Measurements from ENCODE around the gene LRRC72. TPM values are rescaled to one million over a fixed set of nuclear protein-coding genes. Genes with fewer than 3 reads are reported as not detected.

Gene LRRC72
- total RNA-seq, 1 experiment from 2014 or later, result not detected

GRCh38 chr7:16579216-16579615 lies 52.6 kb downstream of the LRRC72 start:
- no TSS peak for BruUV-seq (replicated peaks)

GRCh38 chr7:16581286-16581685 lies 54.7 kb downstream of the LRRC72 start:
- intact Hi-C loops (cut with micrococcal nuclease; ENCODE audit: unreplicated experiment) (no loop called here), in situ Hi-C loops (cut with HindIII; ENCODE audit: low pct_unique_long_range_greater_than_20kb, low sequenced_read_pairs) (no loop called here)
- Histone ChIP-seq H3K27ac (ENCODE audit: low read length) (no peak overlapping the region), H3K9me3 (ENCODE audit: control insufficient read depth, insufficient read depth, low read depth, low read length) (no peaks in the 10 kb centered on the region), H3K4me1 (ENCODE audit: control insufficient read depth, insufficient read depth, low read length) (no peaks in the 10 kb centered on the region), H3K27me3 (ENCODE audit: control insufficient read depth, insufficient read depth, low read length) (no peaks in the 10 kb centered on the region), H3K4me3 (ENCODE audit: low read depth in 2 of 2, low read length in 2 of 2) (no peak overlapping the region), H3K36me3 (ENCODE audit: control insufficient read depth, insufficient read depth, low read length) (no peaks in the 10 kb centered on the region)
- ChIA-PET POLR2A (no interaction called here), CTCF (no interaction called here)
- ATAC-seq (no peak), DNase-seq (ENCODE audit: low read depth, low spot score) (no peak)
- no TSS peak for BruUV-seq (replicated peaks)
- TF ChIP-seq CTCF (IDR thresholded peaks at IDR 0.05) (no peak), REST (IDR thresholded peaks at IDR 0.05; ENCODE audit: insufficient read depth in 1 of 2, low read depth in 2 of 2, low read length in 1 of 2) (no peak), POLR2AphosphoS5 (IDR thresholded peaks at IDR 0.05; ENCODE audit: low read depth, low read length) (no peak), TCF7L2 (IDR thresholded peaks at IDR 0.05; ENCODE audit: low read depth, low read length) (no peak), SIN3A (IDR thresholded peaks at IDR 0.05; ENCODE audit: borderline replicate concordance, insufficient read depth, low read depth, low read length) (no peak)

More at GRCh38 chr7:16579216-16579615, 52.6 kb downstream of the LRRC72 start:
- Histone ChIP-seq H3K36me3 (ENCODE audit: control insufficient read depth, insufficient read depth, low read length) (no peaks in the 10 kb centered on the region), H3K27me3 (ENCODE audit: control insufficient read depth, insufficient read depth, low read length) (no peaks in the 10 kb centered on the region), H3K4me3 (ENCODE audit: low read depth in 2 of 2, low read length in 2 of 2) (no peak overlapping the region), H3K27ac (ENCODE audit: low read length) (no peak overlapping the region), H3K4me1 (ENCODE audit: control insufficient read depth, insufficient read depth, low read length) (no peaks in the 10 kb centered on the region), H3K9me3 (ENCODE audit: control insufficient read depth, insufficient read depth, low read depth, low read length) (no peaks in the 10 kb centered on the region)
- ATAC-seq (peak; percentile 45; the same call in 1 of the 2 replicates), DNase-seq (ENCODE audit: low read depth, low spot score) (no peak)
- no peak for TF ChIP-seq CTCF (IDR thresholded peaks at IDR 0.05)
- no peak for TF ChIP-seq REST (IDR thresholded peaks at IDR 0.05; ENCODE audit: insufficient read depth in 1 of 2, low read depth in 2 of 2, low read length in 1 of 2)
- TF ChIP-seq POLR2AphosphoS5 (IDR thresholded peaks at IDR 0.05; ENCODE audit: low read depth, low read length), result no peak
- TF ChIP-seq SIN3A (IDR thresholded peaks at IDR 0.05; ENCODE audit: borderline replicate concordance, insufficient read depth, low read depth, low read length), result no peak
- TF ChIP-seq TCF7L2 (IDR thresholded peaks at IDR 0.05; ENCODE audit: low read depth, low read length), result no peak
- CTCF ChIA-PET, result no interaction called here
- in situ Hi-C loops (cut with HindIII; ENCODE audit: low pct_unique_long_range_greater_than_20kb, low sequenced_read_pairs), result no loop called here
- intact Hi-C loops (cut with micrococcal nuclease; ENCODE audit: unreplicated experiment), result no loop called here
- POLR2A ChIA-PET, result no interaction called here
